ENCODE data around the gene GPATCH4.

DNA sequence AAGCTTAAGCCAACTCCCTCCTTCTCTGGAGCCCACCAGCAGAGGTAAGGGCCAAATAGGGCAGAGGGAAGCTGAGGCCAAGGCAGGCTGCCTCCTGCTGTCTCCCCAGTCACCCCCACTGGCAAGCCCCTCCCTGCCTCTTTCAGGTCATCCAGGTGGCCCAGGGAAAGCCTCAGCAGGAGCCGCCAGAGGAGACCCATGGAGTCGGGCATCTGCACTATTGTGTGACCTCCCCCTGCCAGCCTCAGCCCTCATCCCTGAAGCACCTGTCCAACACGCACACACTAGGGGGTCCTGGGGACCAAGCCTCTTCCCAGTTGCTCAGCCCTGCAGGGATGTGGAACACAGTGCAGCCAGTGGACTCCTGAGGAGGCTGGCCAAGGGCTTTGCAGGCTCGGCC is 15.0 kb downstream of the GPATCH4 start:
- TF ChIP-seq, protein P1, sequence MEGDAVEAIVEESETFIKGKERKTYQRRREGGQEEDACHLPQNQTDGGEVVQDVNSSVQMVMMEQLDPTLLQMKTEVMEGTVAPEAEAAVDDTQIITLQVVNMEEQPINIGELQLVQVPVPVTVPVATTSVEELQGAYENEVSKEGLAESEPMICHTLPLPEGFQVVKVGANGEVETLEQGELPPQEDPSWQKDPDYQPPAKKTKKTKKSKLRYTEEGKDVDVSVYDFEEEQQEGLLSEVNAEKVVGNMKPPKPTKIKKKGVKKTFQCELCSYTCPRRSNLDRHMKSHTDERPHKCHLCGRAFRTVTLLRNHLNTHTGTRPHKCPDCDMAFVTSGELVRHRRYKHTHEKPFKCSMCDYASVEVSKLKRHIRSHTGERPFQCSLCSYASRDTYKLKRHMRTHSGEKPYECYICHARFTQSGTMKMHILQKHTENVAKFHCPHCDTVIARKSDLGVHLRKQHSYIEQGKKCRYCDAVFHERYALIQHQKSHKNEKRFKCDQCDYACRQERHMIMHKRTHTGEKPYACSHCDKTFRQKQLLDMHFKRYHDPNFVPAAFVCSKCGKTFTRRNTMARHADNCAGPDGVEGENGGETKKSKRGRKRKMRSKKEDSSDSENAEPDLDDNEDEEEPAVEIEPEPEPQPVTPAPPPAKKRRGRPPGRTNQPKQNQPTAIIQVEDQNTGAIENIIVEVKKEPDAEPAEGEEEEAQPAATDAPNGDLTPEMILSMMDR (conservative IDR thresholded peaks at IDR 0.05; ENCODE audit: low read length): no peak
- TF ChIP-seq EZH2phosphoT487 (IDR thresholded peaks at IDR 0.05; ENCODE audit: borderline replicate concordance, low read depth, low read length): no peak
